ENCODE results near the gene CEP350. TPM values are rescaled to one million over a fixed set of nuclear protein-coding genes. Genes with fewer than 3 reads are reported as not detected.

The CEP350 gene
- total RNA-seq, 1 experiment from 2014 or later, result 27.6 TPM

DNA sequence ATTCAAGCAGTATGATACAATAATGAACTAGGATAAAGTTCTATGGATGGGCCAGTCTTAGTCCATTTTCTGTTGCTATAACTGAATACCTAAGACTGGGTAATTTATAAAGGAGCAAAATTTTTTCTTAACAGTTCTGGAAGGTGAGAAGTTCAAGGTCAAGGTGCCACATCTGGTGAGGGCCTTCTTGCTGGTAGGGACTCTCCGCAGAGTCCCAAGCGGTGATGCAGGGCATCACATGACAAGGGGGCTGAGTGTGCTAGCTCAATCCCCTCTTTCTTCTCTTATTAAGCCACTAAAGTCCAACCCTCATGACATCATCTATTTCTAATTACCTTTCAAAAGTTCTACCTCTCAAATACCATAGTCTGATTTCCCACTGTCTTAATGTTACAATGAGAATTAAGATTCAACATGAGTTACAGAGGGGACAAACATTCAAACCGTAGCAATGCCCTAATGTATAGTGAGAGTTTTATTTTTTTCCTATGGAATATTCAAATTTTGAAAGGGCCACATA, 107.9 kb downstream of the CEP350 start:
- Histone ChIP-seq H3K4me3 (replicated peaks in 1 of 2; ENCODE audit: low read depth in 1 of 2, low read length in 2 of 2) (no peak overlapping the region), H3K9me3 (ENCODE audit: control insufficient read depth in 1 of 2, insufficient read depth in 1 of 2, low read depth in 1 of 2, low read length in 2 of 2) (no peaks in the 10 kb centered on the region), H3K4me2 (ENCODE audit: low read length) (no peak overlapping the region), H3K79me2 (ENCODE audit: insufficient read depth, low read length) (no peaks in the 10 kb centered on the region), H3K27me3 (ENCODE audit: insufficient read depth, low read length) (no peaks in the 10 kb centered on the region), H3K9ac (ENCODE audit: low read length) (no peak overlapping the region), H4K20me1 (ENCODE audit: insufficient read depth) (0 out of 2 replicates have a peak, but pooled peaks cover 3% of the 10 kb centered on the region), H3K4me1 (ENCODE audit: control insufficient read depth in 1 of 2, insufficient read depth in 2 of 2, low read length in 2 of 2) (no peaks in the 10 kb centered on the region), H2AFZ (ENCODE audit: low read depth, low read length, poor library complexity, severe bottlenecking) (no peak overlapping the region), H3K9me2 (ENCODE audit: insufficient read depth) (no peaks in the 10 kb centered on the region), H3K36me3 (ENCODE audit: control insufficient read depth in 1 of 2, insufficient read depth in 2 of 2, low read length in 2 of 2) (peaks cover 0 to 22% of the 10 kb centered on the region in 2 experiments; a peak in 2 of 4 replicates), H3K27ac (ENCODE audit: low read depth, low read length) (no peak overlapping the region)
- RAD21 ChIA-PET (ENCODE audit: low non-redundant PET in 1 of 2, low total read pairs in 2 of 2, uncharacterized antibody in 2 of 2, unreplicated experiment in 2 of 2), result no interaction called here
- TF ChIP-seq, protein P1, sequence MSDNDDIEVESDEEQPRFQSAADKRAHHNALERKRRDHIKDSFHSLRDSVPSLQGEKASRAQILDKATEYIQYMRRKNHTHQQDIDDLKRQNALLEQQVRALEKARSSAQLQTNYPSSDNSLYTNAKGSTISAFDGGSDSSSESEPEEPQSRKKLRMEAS (IDR thresholded peaks at IDR 0.05), result no peak
- no peak for TF ChIP-seq EGR1 (IDR thresholded peaks at IDR 0.05; ENCODE audit: low read depth)
- no peak for TF ChIP-seq EZH2phosphoT487 (IDR thresholded peaks at IDR 0.05; ENCODE audit: borderline replicate concordance)
- DNase-seq (ENCODE audit: low read depth, low spot score) (no peak), ATAC-seq (no peak)
- intact Hi-C loops (cut with micrococcal nuclease), result no loop called here
- POLR2A ChIA-PET, result no interaction called here
- CTCF ChIA-PET, result no interaction called here
- BruUV-seq (replicated peaks), result no TSS peak

DNA sequence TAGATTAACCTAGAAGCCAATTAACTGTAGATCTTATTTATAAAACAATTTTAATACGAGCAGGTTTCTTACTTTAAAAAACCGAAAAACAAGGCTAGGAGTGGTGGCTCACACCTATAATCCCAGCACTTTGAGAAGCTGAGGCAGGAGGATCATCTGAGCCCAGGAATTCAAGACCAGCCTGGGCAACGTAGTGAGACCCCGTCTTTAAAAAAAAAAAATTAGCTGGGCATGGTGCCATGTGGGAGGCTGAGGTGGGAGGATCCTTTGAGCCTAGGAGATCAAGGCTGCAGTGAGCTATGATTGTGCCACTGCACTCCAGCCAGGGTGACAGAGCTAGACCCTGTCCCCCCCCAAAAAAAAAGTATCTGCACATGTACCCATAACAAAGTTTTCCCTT, 110.8 kb downstream of the CEP350 start:
- Histone ChIP-seq H3K27me3 (ENCODE audit: insufficient read depth, low read length) (no peaks in the 10 kb centered on the region), H3K9me3 (ENCODE audit: control insufficient read depth in 1 of 2, insufficient read depth in 1 of 2, low read depth in 1 of 2, low read length in 2 of 2) (no peaks in the 10 kb centered on the region), H3K9me2 (ENCODE audit: insufficient read depth) (no peaks in the 10 kb centered on the region), H3K36me3 (ENCODE audit: control insufficient read depth in 1 of 2, insufficient read depth in 2 of 2, low read length in 2 of 2) (peaks cover 6 to 29% of the 10 kb centered on the region in 2 experiments), H3K9ac (ENCODE audit: low read length) (no peak overlapping the region), H3K27ac (ENCODE audit: low read depth, low read length) (no peak overlapping the region), H3K4me1 (ENCODE audit: control insufficient read depth in 1 of 2, insufficient read depth in 2 of 2, low read length in 2 of 2) (no peaks in the 10 kb centered on the region), H2AFZ (ENCODE audit: low read depth, low read length, poor library complexity, severe bottlenecking) (no peak overlapping the region), H3K4me3 (replicated peaks in 1 of 2; ENCODE audit: low read depth in 1 of 2, low read length in 2 of 2) (no peak overlapping the region), H3K79me2 (ENCODE audit: insufficient read depth, low read length) (no peaks in the 10 kb centered on the region), H4K20me1 (ENCODE audit: insufficient read depth) (0 out of 2 replicates have a peak, but pooled peaks cover 3% of the 10 kb centered on the region), H3K4me2 (ENCODE audit: low read length) (no peak overlapping the region)
- ChIA-PET RAD21 (ENCODE audit: low non-redundant PET in 1 of 2, low total read pairs in 2 of 2, uncharacterized antibody in 2 of 2, unreplicated experiment in 2 of 2) (no interaction called here), CTCF (no interaction called here), POLR2A (no interaction called here)
- ATAC-seq, result no peak
- BruUV-seq (replicated peaks), result no TSS peak
- intact Hi-C loops (cut with micrococcal nuclease), result no loop called here
- no peak for TF ChIP-seq SRF (IDR thresholded peaks at IDR 0.05; ENCODE audit: low read depth)
- no peak for TF ChIP-seq ELF1 (IDR thresholded peaks at IDR 0.05; ENCODE audit: borderline replicate concordance, low read depth)
- TF ChIP-seq, protein P2, sequence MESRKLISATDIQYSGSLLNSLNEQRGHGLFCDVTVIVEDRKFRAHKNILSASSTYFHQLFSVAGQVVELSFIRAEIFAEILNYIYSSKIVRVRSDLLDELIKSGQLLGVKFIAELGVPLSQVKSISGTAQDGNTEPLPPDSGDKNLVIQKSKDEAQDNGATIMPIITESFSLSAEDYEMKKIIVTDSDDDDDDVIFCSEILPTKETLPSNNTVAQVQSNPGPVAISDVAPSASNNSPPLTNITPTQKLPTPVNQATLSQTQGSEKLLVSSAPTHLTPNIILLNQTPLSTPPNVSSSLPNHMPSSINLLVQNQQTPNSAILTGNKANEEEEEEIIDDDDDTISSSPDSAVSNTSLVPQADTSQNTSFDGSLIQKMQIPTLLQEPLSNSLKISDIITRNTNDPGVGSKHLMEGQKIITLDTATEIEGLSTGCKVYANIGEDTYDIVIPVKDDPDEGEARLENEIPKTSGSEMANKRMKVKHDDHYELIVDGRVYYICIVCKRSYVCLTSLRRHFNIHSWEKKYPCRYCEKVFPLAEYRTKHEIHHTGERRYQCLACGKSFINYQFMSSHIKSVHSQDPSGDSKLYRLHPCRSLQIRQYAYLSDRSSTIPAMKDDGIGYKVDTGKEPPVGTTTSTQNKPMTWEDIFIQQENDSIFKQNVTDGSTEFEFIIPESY (IDR thresholded peaks at IDR 0.05; ENCODE audit: extremely low read depth, insufficient replicate concordance, low read length), result no peak
- no peak for DNase-seq (ENCODE audit: low read depth, low spot score)

Data from HCT116 (cell line).